ENCODE results near the gene ZFHX2. TPM values are rescaled to one million over a fixed set of nuclear protein-coding genes. Genes with fewer than 3 reads are reported as not detected.

ZFHX2 gene
- total and polyA plus RNA-seq, 2 of the 13 experiments (the other 11 are each of a cell fraction or from before 2014, with no cell fraction given) = 0.17 to 0.44 TPM

GRCh38 chr14:23565626-23566025 is 14.1 kb upstream of the ZFHX2 start (continued):
- TF ChIP-seq GATA4 (IDR thresholded peaks at IDR 0.05; ENCODE audit: borderline replicate concordance, low read depth) = no peak
- 0 out of 2 replicates have a peak, but pooled peaks have one; percentile 53 for TF ChIP-seq NFAT5 (CRISPR knock-in tag; IDR thresholded peaks at IDR 0.05)
- 0 out of 2 replicates have a peak, but pooled peaks have one; percentile 2 for TF ChIP-seq FOXO1 (CRISPR knock-in tag; IDR thresholded peaks at IDR 0.05)
- no peak for TF ChIP-seq IKZF4 (CRISPR knock-in tag; IDR thresholded peaks at IDR 0.05; ENCODE audit: borderline replicate concordance, low read depth, not compliant biosample characterization)
- no peak for TF ChIP-seq KDM2A (CRISPR knock-in tag; IDR thresholded peaks at IDR 0.05; ENCODE audit: borderline replicate concordance, low read depth)
- no peak for TF ChIP-seq SKIL (CRISPR knock-in tag; IDR thresholded peaks at IDR 0.05; ENCODE audit: borderline replicate concordance)
- no peak for TF ChIP-seq HMG20B (CRISPR knock-in tag; conservative IDR thresholded peaks at IDR 0.05)
- no peak for TF ChIP-seq ZUFSP (CRISPR knock-in tag; IDR thresholded peaks at IDR 0.05; ENCODE audit: borderline replicate concordance)
- no peak for TF ChIP-seq ZBTB40 (IDR thresholded peaks at IDR 0.05)
- 0 out of 2 replicates have a peak, but pooled peaks have one; percentile 14 for TF ChIP-seq ZBTB40 (CRISPR knock-in tag; IDR thresholded peaks at IDR 0.05)
- no peak for TF ChIP-seq PHF8 (CRISPR knock-in tag; IDR thresholded peaks at IDR 0.05)

Measured in HepG2 (cell line).